Measurements from ENCODE around the gene MYLK.

Gene MYLK

GRCh38 chr3:123695731-123696640 lies 188.1 kb downstream of the MYLK start:
- DNase-seq (ENCODE audit: low spot score), result no peak

- no peak for DNase-seq (ENCODE audit: low spot score)
These were observed 189.0 kb downstream of the MYLK start for GRCh38 chr3:123695152-123695551.

GRCh38 chr3:123694366-123695087 lies 189.6 kb downstream of the MYLK start:
- no peak for DNase-seq (ENCODE audit: low spot score)

GRCh38 chr3:123693584-123694190 lies 190.4 kb downstream of the MYLK start:
- DNase-seq (ENCODE audit: low spot score), result no peak

- DNase-seq (ENCODE audit: low spot score), result no peak
These were observed 191.5 kb downstream of the MYLK start for GRCh38 chr3:123692671-123693070.

GRCh38 chr3:123692041-123692440 lies 192.1 kb downstream of the MYLK start:
- no peak for DNase-seq (ENCODE audit: low spot score)

- no peak for DNase-seq (ENCODE audit: low spot score)
These were observed 194.3 kb downstream of the MYLK start for GRCh38 chr3:123689831-123690230.

- DNase-seq (ENCODE audit: low spot score), result peak; percentile 98
These were observed 195.8 kb downstream of the MYLK start for GRCh38 chr3:123688241-123688747.

- no peak for DNase-seq (ENCODE audit: low spot score)
These were observed 196.8 kb downstream of the MYLK start for GRCh38 chr3:123687286-123687685.

GRCh38 chr3:123686251-123686650 lies 197.9 kb downstream of the MYLK start:
- DNase-seq (ENCODE audit: low spot score), result no peak

GRCh38 chr3:123685780-123686179 lies 198.4 kb downstream of the MYLK start:
- no peak for DNase-seq (ENCODE audit: low spot score)

- DNase-seq (ENCODE audit: low spot score), result no peak
These were observed 199.5 kb downstream of the MYLK start for GRCh38 chr3:123684636-123685035.

GRCh38 chr3:123684209-123684608 lies 199.9 kb downstream of the MYLK start:
- DNase-seq (ENCODE audit: low spot score), result no peak

- DNase-seq (ENCODE audit: low spot score), result no peak
These were observed 200.5 kb downstream of the MYLK start for GRCh38 chr3:123683505-123684154.

- DNase-seq (ENCODE audit: low spot score), result no peak
These were observed 201.2 kb downstream of the MYLK start for GRCh38 chr3:123682781-123683504.

- DNase-seq (ENCODE audit: low spot score), result no peak
These were observed 201.8 kb downstream of the MYLK start for GRCh38 chr3:123682302-123682701.

GRCh38 chr3:123679712-123680386 lies 204.3 kb downstream of the MYLK start:
- DNase-seq (ENCODE audit: low spot score), result no peak

GRCh38 chr3:123678108-123678511 lies 206.0 kb downstream of the MYLK start:
- DNase-seq (ENCODE audit: low spot score), result peak; percentile 90

GRCh38 chr3:123672429-123673146 lies 211.5 kb downstream of the MYLK start:
- DNase-seq (ENCODE audit: low spot score), result no peak

GRCh38 chr3:123670743-123671142 lies 213.4 kb downstream of the MYLK start:
- DNase-seq (ENCODE audit: low spot score), result no peak
